ENCODE data around the gene SEC23A. TPM values are rescaled to one million over a fixed set of nuclear protein-coding genes. Genes with fewer than 3 reads are reported as not detected.
"Not testable (repeated sequence)": the region's sequence is repeated elsewhere in the genome, so short reads cannot be mapped to it uniquely, and the experiment has no call there.

The SEC23A gene
- total RNA-seq, 1 experiment from 2014 or later, result 82.4 TPM

DNA sequence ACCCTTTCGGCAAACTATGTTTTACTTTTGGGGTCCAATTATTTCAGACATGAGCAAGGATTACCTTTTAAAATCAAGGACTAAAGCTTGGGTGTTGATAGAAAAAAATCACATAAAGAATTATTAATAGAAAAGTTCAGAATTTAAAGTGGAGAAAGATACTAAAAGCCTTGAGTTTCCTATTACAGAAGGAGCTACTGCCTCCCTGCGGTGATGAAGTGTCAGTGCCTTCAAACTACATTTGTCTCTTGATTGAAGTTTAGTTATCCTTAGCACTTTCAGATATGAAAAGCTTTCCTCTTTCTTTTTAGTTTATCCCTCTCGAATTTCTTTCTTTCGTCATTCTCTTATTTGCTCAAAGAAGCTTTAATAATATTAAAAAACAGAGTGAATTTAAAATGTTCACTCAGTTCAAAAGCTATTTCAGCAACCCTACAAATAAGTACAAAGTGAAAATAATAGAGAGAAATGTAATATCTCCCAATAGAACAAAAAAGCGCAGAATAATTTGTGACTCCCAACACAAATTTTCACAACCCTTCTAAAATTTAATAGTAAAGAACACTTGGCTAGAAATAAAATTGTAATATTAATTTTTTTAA, 87.6 kb downstream of the SEC23A start:
- Mint-ChIP-seq H3K27me3 (ENCODE audit: insufficient read depth, unreplicated experiment) (no peaks in the 10 kb centered on the region), H3K4me1 (ENCODE audit: insufficient read depth, unreplicated experiment) (peaks cover 12% of the 10 kb centered on the region), H3K9me3 (ENCODE audit: unreplicated experiment) (no peaks in the 10 kb centered on the region), H3K27ac (ENCODE audit: low read depth, unreplicated experiment) (no peak overlapping the region), H3K36me3 (ENCODE audit: insufficient read depth, unreplicated experiment) (peaks cover 6% of the 10 kb centered on the region), H3K4me3 (ENCODE audit: unreplicated experiment) (no peak overlapping the region)
- ChIA-PET CTCF (interaction anchor here (0.6 to 4.0 kb wide), 42 partner anchors 9 to 1272 kb away, joined by 3 to 32 read pairs (median 4); partner anchors contain the start of gene CLEC14A), POLR2A (interaction anchor here (0.6 to 1.6 kb wide), 3 partner anchors 25 to 88 kb away, joined by 3 to 4 read pairs (median 3); partner anchors contain the start of gene SEC23A)
- intact Hi-C loops (cut with micrococcal nuclease), result loop anchor here (1.0 to 10.0 kb wide), 4 partner anchors 149 to 1112 kb away; no protein-coding TSS in a partner anchor
- peak; percentile 66 for TF ChIP-seq CTCF (IDR thresholded peaks at IDR 0.05; ENCODE audit: unreplicated experiment)
- DNase-seq (ENCODE audit: unreplicated experiment), result peak; percentile 66
- BruUV-seq (replicated peaks), result no TSS peak

GRCh38 chr14:39014460-39014859, 88.6 kb downstream of the SEC23A start:
- BruUV-seq (replicated peaks), result no TSS peak

GRCh38 chr14:39008965-39009364, 94.1 kb downstream of the SEC23A start:
- H3K4me1 Mint-ChIP-seq (ENCODE audit: insufficient read depth, unreplicated experiment); POLR2A ChIA-PET; DNase-seq (ENCODE audit: unreplicated experiment); H3K9me3 Mint-ChIP-seq (ENCODE audit: unreplicated experiment); intact Hi-C loops (cut with micrococcal nuclease); H3K27me3 Mint-ChIP-seq (ENCODE audit: insufficient read depth, unreplicated experiment); BruUV-seq (replicated peaks); CTCF ChIA-PET; H3K36me3 Mint-ChIP-seq (ENCODE audit: insufficient read depth, unreplicated experiment); H3K27ac Mint-ChIP-seq (ENCODE audit: low read depth, unreplicated experiment); H3K4me3 Mint-ChIP-seq (ENCODE audit: unreplicated experiment): not testable (repeated sequence)

More at GRCh38 chr14:39014460-39014859, 88.6 kb downstream of the SEC23A start:
- intact Hi-C loops (cut with micrococcal nuclease), result loop anchor here (2.0 to 10.0 kb wide), 2 partner anchors 148 to 410 kb away; no protein-coding TSS in a partner anchor
- DNase-seq (ENCODE audit: unreplicated experiment), result no peak
- Mint-ChIP-seq H3K4me3 (ENCODE audit: unreplicated experiment) (no peak overlapping the region), H3K9me3 (ENCODE audit: unreplicated experiment) (no peaks in the 10 kb centered on the region), H3K4me1 (ENCODE audit: insufficient read depth, unreplicated experiment) (peaks cover 12% of the 10 kb centered on the region), H3K36me3 (ENCODE audit: insufficient read depth, unreplicated experiment) (no peaks in the 10 kb centered on the region), H3K27ac (ENCODE audit: low read depth, unreplicated experiment) (no peak overlapping the region), H3K27me3 (ENCODE audit: insufficient read depth, unreplicated experiment) (no peaks in the 10 kb centered on the region)
- no peak for TF ChIP-seq CTCF (IDR thresholded peaks at IDR 0.05; ENCODE audit: unreplicated experiment)
- ChIA-PET POLR2A (no interaction called here), CTCF (interaction anchor here (0.5 to 4.0 kb wide), 13 partner anchors 9 to 1306 kb away, joined by 3 to 32 read pairs (median 5); no protein-coding TSS in a partner anchor)

DNA sequence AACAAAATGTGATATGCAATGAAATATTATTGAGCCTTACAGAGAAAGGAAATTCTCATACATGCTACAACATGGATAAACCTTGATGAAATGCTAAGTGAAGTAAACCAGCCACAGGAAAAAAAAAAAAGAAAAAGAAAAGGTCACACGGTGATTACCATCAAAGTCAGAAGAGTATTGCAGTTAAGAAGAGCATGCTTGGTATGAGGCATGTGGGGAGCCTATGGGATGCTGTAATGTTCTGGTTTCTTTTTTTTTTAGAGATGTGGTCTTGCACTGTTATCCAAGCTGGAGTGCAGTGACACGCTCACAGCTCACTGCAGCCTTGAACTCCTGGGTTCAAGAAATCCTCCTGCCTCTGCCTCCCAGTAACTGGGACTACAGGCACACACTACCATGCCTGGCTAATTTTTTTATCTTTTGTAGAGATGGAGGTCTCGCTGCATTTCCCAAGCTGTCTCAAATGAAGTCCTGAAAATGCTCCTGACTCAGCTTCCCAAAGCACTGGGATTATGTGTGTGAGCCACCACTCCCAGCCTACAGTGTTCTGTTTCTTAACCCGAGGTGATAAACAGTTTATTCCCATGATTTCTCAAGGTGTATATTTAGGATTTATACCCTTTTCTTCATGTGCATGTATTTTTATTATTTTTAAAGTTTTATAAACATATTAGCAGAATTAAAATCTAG, 96.2 kb downstream of the SEC23A start:
- Mint-ChIP-seq H3K27me3 (ENCODE audit: insufficient read depth, unreplicated experiment) (no peaks in the 10 kb centered on the region), H3K4me3 (ENCODE audit: unreplicated experiment) (no peak overlapping the region), H3K27ac (ENCODE audit: low read depth, unreplicated experiment) (no peak overlapping the region), H3K4me1 (ENCODE audit: insufficient read depth, unreplicated experiment) (no peaks in the 10 kb centered on the region), H3K9me3 (ENCODE audit: unreplicated experiment) (no peaks in the 10 kb centered on the region), H3K36me3 (ENCODE audit: insufficient read depth, unreplicated experiment) (no peaks in the 10 kb centered on the region)
- TF ChIP-seq CTCF (IDR thresholded peaks at IDR 0.05; ENCODE audit: unreplicated experiment), result no peak
- CTCF ChIA-PET, result interaction anchor here (0.6 to 2.5 kb wide), 5 partner anchors 8 to 820 kb away, joined by 3 to 14 read pairs (median 3); no protein-coding TSS in a partner anchor
- no peak for DNase-seq (ENCODE audit: unreplicated experiment)
- no TSS peak for BruUV-seq (replicated peaks)
- intact Hi-C loops (cut with micrococcal nuclease), result no loop called here
- POLR2A ChIA-PET, result no interaction called here
